ENCODE data around the gene NPEPL1.

The NPEPL1 gene

GRCh38 chr20:58711266-58712051 lies 18.9 kb downstream of the NPEPL1 start:
- TF ChIP-seq CTCF (IDR thresholded peaks at IDR 0.05; ENCODE audit: low read depth, low read length, missing control alignments), result no peak
- no peak for DNase-seq (ENCODE audit: extremely low read depth, low read depth)
- H3K4me3 ChIP-seq (replicated peaks; ENCODE audit: low read depth, low read length), result no peak overlapping the region

GRCh38 chr20:58712151-58712791 lies 19.7 kb downstream of the NPEPL1 start:
- DNase-seq (ENCODE audit: extremely low read depth, low read depth), result no peak
- H3K4me3 ChIP-seq (replicated peaks; ENCODE audit: low read depth, low read length), result no peak overlapping the region
- TF ChIP-seq CTCF (IDR thresholded peaks at IDR 0.05; ENCODE audit: low read depth, low read length, missing control alignments), result no peak

- no peak for DNase-seq (ENCODE audit: extremely low read depth, low read depth)
- H3K4me3 ChIP-seq (replicated peaks; ENCODE audit: low read depth, low read length), result no peak overlapping the region
- TF ChIP-seq CTCF (IDR thresholded peaks at IDR 0.05; ENCODE audit: low read depth, low read length, missing control alignments), result no peak
Measured at GRCh38 chr20:58712806-58713731, 20.5 kb downstream of the NPEPL1 start.

GRCh38 chr20:58713801-58714339 lies 21.3 kb downstream of the NPEPL1 start:
- no peak for DNase-seq (ENCODE audit: extremely low read depth, low read depth)
- TF ChIP-seq CTCF (IDR thresholded peaks at IDR 0.05; ENCODE audit: low read depth, low read length, missing control alignments), result no peak
- H3K4me3 ChIP-seq (replicated peaks; ENCODE audit: low read depth, low read length), result no peak overlapping the region

- no peak overlapping the region for H3K4me3 ChIP-seq (replicated peaks; ENCODE audit: low read depth, low read length)
- DNase-seq (ENCODE audit: extremely low read depth, low read depth), result no peak
- TF ChIP-seq CTCF (IDR thresholded peaks at IDR 0.05; ENCODE audit: low read depth, low read length, missing control alignments), result no peak
Measured at GRCh38 chr20:58714340-58714922, 21.8 kb downstream of the NPEPL1 start.

GRCh38 chr20:58714923-58715351 lies 22.3 kb downstream of the NPEPL1 start:
- no peak for TF ChIP-seq CTCF (IDR thresholded peaks at IDR 0.05; ENCODE audit: low read depth, low read length, missing control alignments)
- DNase-seq (ENCODE audit: extremely low read depth, low read depth), result no peak
- no peak overlapping the region for H3K4me3 ChIP-seq (replicated peaks; ENCODE audit: low read depth, low read length)
